Activated CD8-positive, alpha-beta memory T cell treated with anti-CD3 and anti-CD28 coated beads, Interleukin-2, amount 50 U/mL, for 48 hours (primary cell): ENCODE data around the gene SPRR3.

Experiments used
- DNase-seq: peaks from one replicate; pipeline ENCODE4 v3.0.0-alpha.2; 2020

The SPRR3 gene

GRCh38 chr1:153001382-153001781 lies at the start of gene SPRR3:
Gene SPRR3 (plus strand): TSS chr1:153001749. CDS start chr1:153003021, 1,272 bp downstream.
- DNase-seq = no peak

GRCh38 chr1:152953761-152954160 lies 47.8 kb upstream of the SPRR3 start:
- DNase-seq = no peak

- DNase-seq = no peak
These were observed 47.1 kb upstream of the SPRR3 start for GRCh38 chr1:152954436-152954835.

- DNase-seq = no peak
These were observed 44.0 kb upstream of the SPRR3 start for GRCh38 chr1:152957561-152957960.

- DNase-seq = no peak
These were observed 42.3 kb upstream of the SPRR3 start for GRCh38 chr1:152959273-152959672.

- DNase-seq = no peak
These were observed 41.6 kb upstream of the SPRR3 start for GRCh38 chr1:152959801-152960451.

- no peak for DNase-seq
These were observed 41.0 kb upstream of the SPRR3 start for GRCh38 chr1:152960452-152961044.

- no peak for DNase-seq
These were observed 40.2 kb upstream of the SPRR3 start for GRCh38 chr1:152961226-152961891.

- DNase-seq = no peak
These were observed 38.6 kb upstream of the SPRR3 start for GRCh38 chr1:152962876-152963415.

- DNase-seq = no peak
These were observed 37.0 kb upstream of the SPRR3 start for GRCh38 chr1:152964536-152964935.

- DNase-seq = no peak
These were observed 35.7 kb upstream of the SPRR3 start for GRCh38 chr1:152965853-152966252.

- no peak for DNase-seq
These were observed 34.3 kb upstream of the SPRR3 start for GRCh38 chr1:152967201-152967600.

GRCh38 chr1:152968248-152968647 lies 33.3 kb upstream of the SPRR3 start:
- no peak for DNase-seq

GRCh38 chr1:152969036-152969435 lies 32.5 kb upstream of the SPRR3 start:
- DNase-seq = no peak

GRCh38 chr1:152970495-152970894 lies 31.1 kb upstream of the SPRR3 start, which contains the start of gene SPRR4:
Gene SPRR4 (plus strand): TSS chr1:152970648. CDS start chr1:152971891, 1,243 bp downstream.
- no peak for DNase-seq

- no peak for DNase-seq
These were observed 29.2 kb upstream of the SPRR3 start for GRCh38 chr1:152972196-152972886.

GRCh38 chr1:152976688-152977087 lies 24.9 kb upstream of the SPRR3 start:
- DNase-seq = no peak

- no peak for DNase-seq
These were observed 23.9 kb upstream of the SPRR3 start for GRCh38 chr1:152977614-152978013.

GRCh38 chr1:152980676-152981075 lies 20.9 kb upstream of the SPRR3 start:
- no peak for DNase-seq

GRCh38 chr1:152981146-152981871 lies 20.2 kb upstream of the SPRR3 start:
- DNase-seq = no peak

GRCh38 chr1:152982076-152982475 lies 19.5 kb upstream of the SPRR3 start:
- DNase-seq = no peak

GRCh38 chr1:152983234-152983633 lies 18.3 kb upstream of the SPRR3 start:
- no peak for DNase-seq

GRCh38 chr1:152983743-152984142 lies 17.8 kb upstream of the SPRR3 start, which contains the start of gene SPRR1A:
Gene SPRR1A (plus strand): TSS chr1:152984081. CDS start chr1:152985231, 1,150 bp downstream.
- DNase-seq = no peak
